Measurements from ENCODE around the gene UBE2E2.

Gene UBE2E2

GRCh38 chr3:23488618-23489017 is 285.5 kb downstream of the UBE2E2 start:
- H2AFZ ChIP-seq (ENCODE audit: low read depth, low read length), result no peak overlapping the region
- H3K4me3 ChIP-seq (ENCODE audit: low read length), result no peak overlapping the region
- peaks cover 22% of the 10 kb centered on the region for H3K4me1 ChIP-seq (ENCODE audit: insufficient read depth, low read length)
- H3K9me3 ChIP-seq (ENCODE audit: low read length), result peaks cover 14% of the 10 kb centered on the region
- no peaks in the 10 kb centered on the region for H3K36me3 ChIP-seq (ENCODE audit: insufficient read depth, low read length)
- H3K27me3 ChIP-seq (ENCODE audit: insufficient read depth, low read length), result no peaks in the 10 kb centered on the region

- peaks cover 22% of the 10 kb centered on the region for H3K4me1 ChIP-seq (ENCODE audit: insufficient read depth, low read length)
- no peaks in the 10 kb centered on the region for H3K36me3 ChIP-seq (ENCODE audit: insufficient read depth, low read length)
- H3K4me3 ChIP-seq (ENCODE audit: low read length), result peak overlapping the region; percentile 11
- H3K9me3 ChIP-seq (ENCODE audit: low read length), result peaks cover 14% of the 10 kb centered on the region
- H3K27me3 ChIP-seq (ENCODE audit: insufficient read depth, low read length), result no peaks in the 10 kb centered on the region
- no peak overlapping the region for H2AFZ ChIP-seq (ENCODE audit: low read depth, low read length)
Measured at GRCh38 chr3:23489300-23490158, 286.4 kb downstream of the UBE2E2 start.

GRCh38 chr3:23490459-23490858 is 287.3 kb downstream of the UBE2E2 start:
- Histone ChIP-seq H3K4me1 (ENCODE audit: insufficient read depth, low read length) (peaks cover 22% of the 10 kb centered on the region), H3K36me3 (ENCODE audit: insufficient read depth, low read length) (no peaks in the 10 kb centered on the region), H3K9me3 (ENCODE audit: low read length) (peaks cover 14% of the 10 kb centered on the region), H3K27me3 (ENCODE audit: insufficient read depth, low read length) (no peaks in the 10 kb centered on the region), H3K4me3 (ENCODE audit: low read length) (no peak overlapping the region), H2AFZ (ENCODE audit: low read depth, low read length) (no peak overlapping the region)

- no peak overlapping the region for H2AFZ ChIP-seq (ENCODE audit: low read depth, low read length)
- peaks cover under 1% of the 10 kb centered on the region for H3K9me3 ChIP-seq (ENCODE audit: low read length)
- peaks cover 22% of the 10 kb centered on the region for H3K4me1 ChIP-seq (ENCODE audit: insufficient read depth, low read length)
- H3K4me3 ChIP-seq (ENCODE audit: low read length), result no peak overlapping the region
- no peaks in the 10 kb centered on the region for H3K36me3 ChIP-seq (ENCODE audit: insufficient read depth, low read length)
- H3K27me3 ChIP-seq (ENCODE audit: insufficient read depth, low read length), result no peaks in the 10 kb centered on the region
Measured at GRCh38 chr3:23492057-23492456, 288.9 kb downstream of the UBE2E2 start.

GRCh38 chr3:23493889-23494288 is 290.8 kb downstream of the UBE2E2 start:
- Histone ChIP-seq H2AFZ (ENCODE audit: low read depth, low read length) (no peak overlapping the region), H3K4me3 (ENCODE audit: low read length) (no peak overlapping the region), H3K36me3 (ENCODE audit: insufficient read depth, low read length) (no peaks in the 10 kb centered on the region), H3K4me1 (ENCODE audit: insufficient read depth, low read length) (peaks cover 18% of the 10 kb centered on the region), H3K9me3 (ENCODE audit: low read length) (no peaks in the 10 kb centered on the region), H3K27me3 (ENCODE audit: insufficient read depth, low read length) (no peaks in the 10 kb centered on the region)

DNA sequence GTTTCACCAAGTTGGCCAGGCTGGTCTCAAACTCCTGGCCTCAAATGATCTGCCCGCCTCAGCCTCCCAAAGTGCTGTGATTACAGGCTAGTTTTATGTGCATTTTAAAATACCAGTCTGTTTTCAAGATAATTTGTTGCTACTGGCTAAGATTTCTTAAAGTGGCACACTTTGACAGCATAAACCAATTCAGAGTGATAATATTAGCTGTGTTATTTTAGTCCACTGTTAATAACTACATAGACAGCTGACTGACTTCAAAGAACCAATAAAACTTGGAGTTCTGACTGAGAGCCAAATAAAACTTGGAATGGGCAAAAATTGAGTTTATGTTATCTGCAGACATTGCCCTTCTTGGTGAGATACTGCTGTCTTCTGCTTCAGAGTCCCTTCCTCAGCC is 291.8 kb downstream of the UBE2E2 start:
- no peaks in the 10 kb centered on the region for H3K27me3 ChIP-seq (ENCODE audit: insufficient read depth, low read length)
- no peak overlapping the region for H3K4me3 ChIP-seq (ENCODE audit: low read length)
- no peaks in the 10 kb centered on the region for H3K36me3 ChIP-seq (ENCODE audit: insufficient read depth, low read length)
- H3K9me3 ChIP-seq (ENCODE audit: low read length), result no peaks in the 10 kb centered on the region
- H3K4me1 ChIP-seq (ENCODE audit: insufficient read depth, low read length), result peaks cover 9% of the 10 kb centered on the region
- no peak overlapping the region for H2AFZ ChIP-seq (ENCODE audit: low read depth, low read length)

- Histone ChIP-seq H3K9me3 (ENCODE audit: low read length) (no peaks in the 10 kb centered on the region), H3K4me1 (ENCODE audit: insufficient read depth, low read length) (peaks cover 3% of the 10 kb centered on the region), H3K36me3 (ENCODE audit: insufficient read depth, low read length) (no peaks in the 10 kb centered on the region), H3K27me3 (ENCODE audit: insufficient read depth, low read length) (no peaks in the 10 kb centered on the region), H2AFZ (ENCODE audit: low read depth, low read length) (no peak overlapping the region), H3K4me3 (ENCODE audit: low read length) (no peak overlapping the region)
Measured at GRCh38 chr3:23495507-23495906, 292.4 kb downstream of the UBE2E2 start.

DNA sequence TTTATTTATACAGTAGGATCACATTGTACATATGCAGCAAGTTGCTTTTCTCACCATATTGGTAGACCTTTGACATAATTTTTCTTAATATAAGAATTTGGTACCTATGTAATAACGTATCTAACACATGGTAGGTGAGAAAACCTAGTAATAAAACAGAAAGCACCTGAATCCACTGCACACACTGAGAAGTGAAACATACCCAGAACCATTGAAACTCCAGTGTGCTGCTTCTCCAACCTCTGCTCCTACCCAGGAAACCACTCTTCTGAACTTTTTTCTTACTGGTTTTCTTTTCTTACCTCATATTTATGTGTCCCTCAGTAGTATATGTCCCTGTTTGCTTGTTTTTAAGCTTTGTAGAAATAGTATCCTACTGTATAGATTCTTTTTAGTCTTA is 293.0 kb downstream of the UBE2E2 start:
- Histone ChIP-seq H3K4me1 (ENCODE audit: insufficient read depth, low read length) (no peaks in the 10 kb centered on the region), H2AFZ (ENCODE audit: low read depth, low read length) (no peak overlapping the region), H3K27me3 (ENCODE audit: insufficient read depth, low read length) (no peaks in the 10 kb centered on the region), H3K4me3 (ENCODE audit: low read length) (no peak overlapping the region), H3K9me3 (ENCODE audit: low read length) (no peaks in the 10 kb centered on the region), H3K36me3 (ENCODE audit: insufficient read depth, low read length) (no peaks in the 10 kb centered on the region)

DNA sequence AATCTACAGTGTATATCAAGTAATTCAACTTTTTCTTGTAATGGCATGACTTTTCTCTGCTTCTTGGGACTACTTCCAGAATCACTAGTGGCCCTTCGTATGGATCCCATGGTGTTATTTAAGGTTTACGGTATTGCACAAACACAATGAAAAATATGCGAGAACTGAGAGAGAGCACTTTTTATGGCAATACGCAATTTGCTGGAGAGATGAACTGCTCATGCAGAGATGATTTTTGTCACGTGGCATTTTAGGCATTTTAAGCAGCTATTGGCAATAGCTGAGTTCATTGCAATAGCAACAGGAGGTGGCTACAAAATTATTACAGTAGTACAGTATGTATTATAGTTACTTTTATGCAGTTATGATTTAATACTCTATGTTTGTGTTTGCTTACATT is 294.0 kb downstream of the UBE2E2 start:
- no peak overlapping the region for H3K4me3 ChIP-seq (ENCODE audit: low read length)
- H3K9me3 ChIP-seq (ENCODE audit: low read length), result no peaks in the 10 kb centered on the region
- no peaks in the 10 kb centered on the region for H3K4me1 ChIP-seq (ENCODE audit: insufficient read depth, low read length)
- no peaks in the 10 kb centered on the region for H3K36me3 ChIP-seq (ENCODE audit: insufficient read depth, low read length)
- H2AFZ ChIP-seq (ENCODE audit: low read depth, low read length), result no peak overlapping the region
- no peaks in the 10 kb centered on the region for H3K27me3 ChIP-seq (ENCODE audit: insufficient read depth, low read length)

DNA sequence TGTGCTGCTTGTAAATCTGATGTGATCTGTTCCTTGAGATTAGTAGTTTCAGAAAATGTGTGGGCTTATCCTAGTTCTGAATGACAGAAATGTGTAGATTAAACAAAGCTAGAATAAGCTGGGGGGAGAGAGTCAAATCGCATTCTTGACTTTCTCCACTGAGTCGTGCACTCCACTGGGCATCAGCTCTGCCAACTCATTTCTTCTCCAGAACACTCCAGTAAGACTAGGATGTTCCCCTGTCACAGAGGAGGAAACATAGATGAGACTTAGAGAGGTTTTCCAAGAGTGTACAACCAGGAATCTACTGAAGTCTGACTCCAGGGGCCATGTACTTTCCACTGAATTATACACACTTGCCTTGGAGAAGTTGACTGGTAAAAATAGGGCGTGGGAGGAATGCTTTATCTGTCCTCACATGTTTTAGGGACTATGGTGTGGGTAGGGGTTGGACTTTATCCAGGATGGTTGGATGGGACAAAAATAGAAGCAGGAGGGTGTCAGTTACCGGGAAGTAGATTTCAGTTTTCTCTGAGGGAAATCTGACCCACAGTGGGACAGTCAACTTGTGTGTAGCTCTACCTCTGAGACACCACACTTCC is 298.2 kb downstream of the UBE2E2 start:
- H3K36me3 ChIP-seq (ENCODE audit: insufficient read depth, low read length), result no peaks in the 10 kb centered on the region
- H3K4me1 ChIP-seq (ENCODE audit: insufficient read depth, low read length), result no peaks in the 10 kb centered on the region
- H3K27me3 ChIP-seq (ENCODE audit: insufficient read depth, low read length), result no peaks in the 10 kb centered on the region
- no peaks in the 10 kb centered on the region for H3K9me3 ChIP-seq (ENCODE audit: low read length)
- H2AFZ ChIP-seq (ENCODE audit: low read depth, low read length), result no peak overlapping the region
- no peak overlapping the region for H3K4me3 ChIP-seq (ENCODE audit: low read length)

- Histone ChIP-seq H3K27me3 (ENCODE audit: insufficient read depth, low read length) (no peaks in the 10 kb centered on the region), H3K9me3 (ENCODE audit: low read length) (no peaks in the 10 kb centered on the region), H3K4me1 (ENCODE audit: insufficient read depth, low read length) (no peaks in the 10 kb centered on the region), H2AFZ (ENCODE audit: low read depth, low read length) (no peak overlapping the region), H3K36me3 (ENCODE audit: insufficient read depth, low read length) (no peaks in the 10 kb centered on the region), H3K4me3 (ENCODE audit: low read length) (no peak overlapping the region)
Measured at GRCh38 chr3:23508464-23508863, 305.3 kb downstream of the UBE2E2 start.

DNA sequence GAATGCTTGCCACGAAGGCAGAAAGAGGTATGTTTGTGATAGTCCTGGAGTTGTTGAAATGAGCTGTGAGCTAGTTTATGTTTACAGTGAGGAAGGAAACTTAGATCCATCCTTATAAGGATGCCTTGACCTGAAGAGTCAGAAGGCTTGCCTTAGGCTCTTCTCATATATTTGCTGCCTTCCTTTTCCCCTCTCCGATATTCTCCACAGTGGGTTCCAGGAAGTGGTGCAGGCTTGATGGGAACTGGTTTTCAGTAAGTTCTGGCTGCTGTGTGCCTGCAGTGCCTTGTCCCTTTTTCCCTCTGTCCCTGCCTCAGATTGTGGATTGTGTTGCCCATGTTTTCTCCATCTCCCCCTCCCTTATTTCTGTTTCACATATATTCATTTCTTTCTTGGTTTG is 315.3 kb downstream of the UBE2E2 start:
- H3K4me3 ChIP-seq (ENCODE audit: low read length), result no peak overlapping the region
- H3K9me3 ChIP-seq (ENCODE audit: low read length), result no peaks in the 10 kb centered on the region
- H3K4me1 ChIP-seq (ENCODE audit: insufficient read depth, low read length), result no peaks in the 10 kb centered on the region
- H2AFZ ChIP-seq (ENCODE audit: low read depth, low read length), result no peak overlapping the region
- H3K27me3 ChIP-seq (ENCODE audit: insufficient read depth, low read length), result no peaks in the 10 kb centered on the region
- H3K36me3 ChIP-seq (ENCODE audit: insufficient read depth, low read length), result no peaks in the 10 kb centered on the region

- Histone ChIP-seq H3K36me3 (ENCODE audit: insufficient read depth, low read length) (no peaks in the 10 kb centered on the region), H3K9me3 (ENCODE audit: low read length) (no peaks in the 10 kb centered on the region), H3K4me3 (ENCODE audit: low read length) (no peak overlapping the region), H3K4me1 (ENCODE audit: insufficient read depth, low read length) (no peaks in the 10 kb centered on the region), H2AFZ (ENCODE audit: low read depth, low read length) (no peak overlapping the region), H3K27me3 (ENCODE audit: insufficient read depth, low read length) (no peaks in the 10 kb centered on the region)
Measured at GRCh38 chr3:23519314-23520208, 316.4 kb downstream of the UBE2E2 start.

All from neuron (in vitro differentiated cells).